ENCODE data around the gene COMMD6. TPM values are rescaled to one million over a fixed set of nuclear protein-coding genes. Genes with fewer than 3 reads are reported as not detected.
A peak's percentile ranks its signal among the peaks of the same experiment; 100 is the strongest.

COMMD6 gene
- total and polyA plus RNA-seq, 9 of the 15 experiments (the other 6 are each of a cell fraction or from before 2014, with no cell fraction given): 32.6 to 116 (median 65.0) TPM

DNA sequence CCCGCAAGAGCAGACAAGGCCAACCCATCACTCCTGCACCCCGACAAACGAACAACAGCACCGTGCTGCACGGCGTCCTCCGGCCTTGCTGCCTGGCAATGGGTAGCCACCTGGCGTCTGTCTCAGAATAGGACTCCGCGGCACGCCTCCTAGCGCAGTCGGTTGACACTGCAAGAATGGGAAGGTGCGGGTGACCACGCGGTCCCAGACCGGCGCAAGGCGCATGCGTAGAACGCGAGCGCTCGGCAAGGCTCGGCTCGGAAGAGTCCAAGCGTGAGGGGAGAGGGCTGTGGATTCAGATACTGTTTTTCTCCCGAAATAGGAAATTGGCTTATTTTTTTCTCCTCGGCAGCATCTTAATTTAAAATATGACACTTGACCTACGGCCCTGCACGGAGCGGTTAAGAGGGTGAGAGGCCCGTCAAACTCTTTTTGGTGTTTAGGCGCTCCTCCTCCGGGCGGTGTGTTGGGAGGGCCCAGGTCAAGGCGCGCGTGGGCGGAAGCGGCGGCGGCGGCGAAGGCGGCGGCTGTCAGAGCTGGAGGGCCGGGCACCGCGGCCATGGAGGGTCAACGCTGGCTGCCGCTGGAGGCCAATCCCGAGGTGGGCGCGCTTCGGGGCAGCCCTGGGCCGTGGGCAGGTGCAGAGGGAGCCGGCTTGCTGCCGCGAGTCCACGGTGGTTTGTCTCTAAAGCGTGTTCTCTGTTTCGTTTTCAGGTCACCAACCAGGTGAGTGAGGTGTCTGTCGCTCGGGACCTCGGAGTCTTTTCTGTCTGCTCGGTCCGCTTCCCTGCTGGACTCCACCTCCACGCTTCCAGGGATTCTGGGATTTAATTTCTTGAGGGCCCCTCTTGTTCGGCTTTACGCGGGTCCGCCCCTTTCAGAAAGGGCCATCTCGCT is 11.9 kb upstream of the COMMD6 start, which contains the start of gene UCHL3 (continued):
- TF ChIP-seq CXXC5 (CRISPR knock-in tag; IDR thresholded peaks at IDR 0.05) (peak; percentile 60), ZBTB1 (CRISPR knock-in tag; IDR thresholded peaks at IDR 0.05; ENCODE audit: borderline replicate concordance, low read depth) (no peak), KDM5B (IDR thresholded peaks at IDR 0.05; ENCODE audit: insufficient replicate concordance, low read depth, low read length) (peak; percentile 54), CC2D1A (IDR thresholded peaks at IDR 0.05) (no peak), TCFL5 (CRISPR knock-in tag; conservative IDR thresholded peaks at IDR 0.05) (no peak), TCF3 (CRISPR knock-in tag; IDR thresholded peaks at IDR 0.05) (no peak), TAL1 (IDR thresholded peaks at IDR 0.05) (no peak), SUPT5H (IDR thresholded peaks at IDR 0.05) (peak; percentile 63), ZNF699 (CRISPR knock-in tag; IDR thresholded peaks at IDR 0.05; ENCODE audit: insufficient replicate concordance) (no peak), JUN (IDR thresholded peaks at IDR 0.05; ENCODE audit: borderline replicate concordance, low read depth, low read length) (no peak), JUN (CRISPR knock-in tag; IDR thresholded peaks at IDR 0.05; ENCODE audit: borderline replicate concordance) (0 out of 2 replicates have a peak, but pooled peaks have one; percentile 64), NRF1 (conservative IDR thresholded peaks at IDR 0.05 in 1 of 2, IDR thresholded peaks at IDR 0.05 in 1 of 2) (peak; percentile 93 to 95), HNRNPUL1 (IDR thresholded peaks at IDR 0.05; ENCODE audit: low read length) (no peak), EGR1 (conservative IDR thresholded peaks at IDR 0.05) (peak; percentile 99), KDM2B (CRISPR knock-in tag; IDR thresholded peaks at IDR 0.05) (no peak), BCOR (IDR thresholded peaks at IDR 0.05) (no peak), HDAC8 (tag; IDR thresholded peaks at IDR 0.05) (no peak), ZNF174 (CRISPR knock-in tag; IDR thresholded peaks at IDR 0.05) (no peak), DNMT1 (IDR thresholded peaks at IDR 0.05) (no peak), KLF16 (IDR thresholded peaks at IDR 0.05) (no peak), COPS2 (conservative IDR thresholded peaks at IDR 0.05) (no peak), ZNF280A (IDR thresholded peaks at IDR 0.05; ENCODE audit: low read depth, partially characterized antibody) (no peak), FOXK1 (CRISPR knock-in tag; IDR thresholded peaks at IDR 0.05; ENCODE audit: borderline replicate concordance) (no peak), PHF8 (IDR thresholded peaks at IDR 0.05; ENCODE audit: borderline replicate concordance, low read length) (peak; percentile 80; the same call in 1 of the 2 replicates), ETV5 (CRISPR knock-in tag; IDR thresholded peaks at IDR 0.05; ENCODE audit: low read depth) (no peak), ZNF239 (CRISPR knock-in tag; IDR thresholded peaks at IDR 0.05) (no peak), SPI1 (IDR thresholded peaks at IDR 0.05; ENCODE audit: borderline replicate concordance, low read depth, low read length) (no peak), ZNF79 (CRISPR knock-in tag; IDR thresholded peaks at IDR 0.05; ENCODE audit: low read depth) (no peak), MTF1 (CRISPR knock-in tag; IDR thresholded peaks at IDR 0.05; ENCODE audit: borderline replicate concordance) (no peak), RBBP5 (IDR thresholded peaks at IDR 0.05; ENCODE audit: borderline replicate concordance, insufficient read depth, low read length, poor library complexity, severe bottlenecking) (peak; percentile 74)

Measured in K562 (cell line).